Umbilical cord (tissue), 2 donors: ENCODE data around the gene YPEL2. TPM values are rescaled to one million over a fixed set of nuclear protein-coding genes. Genes with fewer than 3 reads are reported as not detected.
"Not testable (repeated sequence)": the region's sequence is repeated elsewhere in the genome, so short reads cannot be mapped to it uniquely, and the experiment has no call there.

Experiments used
- DNase-seq: peaks from one replicate; pipeline ENCODE4 v3.0.0-alpha.2; 2015; ENCODE audit warnings: low spot score
- total RNA-seq: library from RNA; depleted of rRNA; stranded (reverse); fragments of >200 nt; gene quantifications from one replicate; pipeline ENCODE4 v1.2.3, GENCODE V29; 2014; ENCODE audit warnings: low replicate concordance; ENCODE audit not compliant: insufficient read depth

YPEL2 gene
- total RNA-seq, 1 donor from 2014 or later = 54.4 TPM

DNA sequence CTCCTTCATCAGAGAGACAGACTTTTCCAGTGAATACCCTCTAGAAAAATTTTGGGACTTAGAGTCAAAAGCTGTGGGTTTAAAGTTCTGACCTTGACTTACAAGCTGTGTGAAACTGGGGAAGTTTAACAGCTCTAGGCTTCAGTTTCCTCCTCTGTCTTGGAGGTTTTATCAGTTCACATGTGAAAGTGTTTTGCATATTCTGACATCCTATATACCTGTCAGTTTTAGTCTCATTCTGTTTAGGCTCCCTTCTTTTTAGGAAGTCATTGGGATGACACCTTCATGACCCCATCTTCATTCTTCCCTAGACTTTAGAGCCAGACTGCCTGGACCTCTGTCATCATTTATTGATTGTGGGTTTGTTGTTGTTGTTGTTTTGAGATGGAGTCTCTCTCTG, 44.4 kb downstream of the YPEL2 start:
- peak; percentile 26 for DNase-seq

DNA sequence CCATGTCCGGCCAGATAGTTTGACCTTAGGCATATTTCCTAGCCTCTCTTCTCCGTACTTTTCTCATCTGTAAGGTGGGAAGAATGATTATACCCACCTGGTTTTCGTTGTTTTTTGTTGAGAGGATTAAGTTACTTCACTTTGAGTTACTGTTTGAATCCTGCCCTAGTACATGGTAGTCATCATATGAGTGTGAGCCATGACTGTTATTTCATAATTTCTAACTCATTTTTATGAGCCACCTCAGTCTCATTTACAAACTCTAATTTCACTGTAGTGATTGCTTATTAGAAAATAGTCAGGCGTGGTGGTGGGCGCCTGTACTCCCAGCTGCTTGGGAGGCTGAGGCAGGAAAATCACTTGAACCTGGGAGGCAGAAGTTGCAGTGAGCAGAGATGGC, 45.1 kb downstream of the YPEL2 start:
- no peak for DNase-seq

DNA sequence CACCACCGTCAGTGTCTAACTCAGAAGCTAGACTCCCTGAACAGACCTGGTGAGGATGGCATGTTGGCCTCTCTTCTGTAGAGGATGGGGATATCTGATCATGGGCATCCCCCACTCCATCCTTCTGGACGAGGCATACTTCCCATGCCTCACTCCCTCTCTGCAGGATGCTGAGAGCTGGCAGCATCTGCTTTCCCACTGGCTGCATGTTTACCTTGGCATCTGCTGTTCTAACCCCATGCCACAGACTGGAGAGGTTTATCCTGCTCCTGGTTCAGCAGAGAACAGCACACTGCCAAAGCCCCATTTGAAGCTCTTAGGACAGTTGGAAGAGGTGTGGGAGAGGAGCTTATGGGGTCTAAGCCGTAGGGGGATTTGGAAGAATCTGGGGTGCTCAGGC, 46.0 kb downstream of the YPEL2 start:
- peak; percentile 34 for DNase-seq

DNA sequence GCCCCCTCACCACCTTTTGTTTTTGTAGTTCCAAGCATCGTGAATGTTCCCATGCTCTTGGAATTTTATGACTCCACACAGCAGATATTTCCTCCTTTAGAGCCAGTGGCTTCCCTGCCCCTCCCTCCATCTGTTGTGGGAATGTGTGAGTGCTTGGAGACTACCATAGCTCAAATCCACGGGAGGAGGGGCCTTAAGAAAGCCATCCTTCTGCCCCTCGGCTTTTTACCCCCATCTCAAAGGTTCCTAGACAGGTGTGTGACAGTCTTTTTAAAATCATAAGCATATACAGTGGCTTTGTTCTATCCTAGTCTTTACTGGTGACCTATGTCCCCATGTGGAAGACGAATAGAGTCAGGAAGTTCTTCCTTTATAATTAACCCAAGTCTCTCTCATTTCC, 47.2 kb downstream of the YPEL2 start:
- DNase-seq = peak; percentile 69

DNA sequence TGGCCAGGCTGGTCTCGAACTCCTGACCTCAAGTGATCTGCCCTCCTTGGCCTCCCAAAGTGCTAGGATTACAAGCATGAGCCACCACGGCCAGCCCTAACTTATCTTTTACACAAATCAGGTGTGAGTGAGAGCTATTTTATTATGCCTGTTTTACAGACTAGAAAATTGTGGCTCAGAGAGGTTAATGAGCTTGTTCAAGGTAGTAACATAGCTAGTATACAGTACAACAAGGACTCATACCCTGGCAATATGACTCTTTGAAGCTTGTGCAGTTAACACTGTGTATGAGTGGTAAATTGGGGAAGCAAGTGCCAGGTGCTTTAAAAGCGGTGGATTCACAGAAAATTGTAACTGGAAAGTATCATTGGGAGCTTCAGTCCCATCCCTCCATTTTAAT, 49.0 kb downstream of the YPEL2 start:
- no peak for DNase-seq

DNA sequence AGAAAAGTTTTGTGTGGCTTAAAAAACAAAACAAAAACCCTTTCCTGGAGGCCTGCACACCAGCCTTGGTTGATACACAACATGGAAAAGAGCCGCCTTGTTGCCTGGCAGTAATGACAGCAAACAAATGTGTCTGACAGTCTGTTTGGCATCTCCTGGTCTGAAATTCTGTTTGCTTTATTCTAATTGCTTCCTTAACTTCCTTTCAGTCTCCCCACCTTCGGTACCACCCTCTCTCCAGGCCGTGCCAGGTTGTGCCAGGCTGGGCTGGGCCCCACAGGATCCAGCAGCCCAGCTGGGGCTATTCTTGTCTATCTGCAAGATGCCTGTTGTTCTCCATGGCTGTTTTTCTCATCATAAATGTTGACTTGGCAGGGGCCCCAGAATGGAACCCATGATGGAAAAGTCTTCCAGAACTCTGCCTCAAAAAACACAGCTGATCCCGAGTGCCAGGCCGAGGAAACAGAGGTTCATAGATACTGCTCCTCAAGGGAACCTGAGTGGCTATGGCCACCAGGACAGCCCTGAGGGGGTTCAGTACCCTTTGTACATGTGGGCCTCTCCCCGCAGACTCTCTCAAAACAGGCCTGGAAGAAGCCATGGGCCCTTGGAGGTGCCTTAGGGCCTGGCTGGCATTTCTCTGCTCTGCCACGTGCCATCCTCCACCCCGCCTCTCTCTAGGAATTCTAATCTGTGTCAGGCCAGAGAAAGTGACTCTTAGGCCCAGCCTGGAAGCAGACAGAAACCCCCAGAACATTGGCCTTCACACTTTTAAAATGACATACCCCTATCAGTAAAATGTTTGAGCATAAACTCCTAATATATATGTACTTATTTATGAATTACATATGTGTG, 50.5 kb downstream of the YPEL2 start:
- DNase-seq = peak; percentile 57

DNA sequence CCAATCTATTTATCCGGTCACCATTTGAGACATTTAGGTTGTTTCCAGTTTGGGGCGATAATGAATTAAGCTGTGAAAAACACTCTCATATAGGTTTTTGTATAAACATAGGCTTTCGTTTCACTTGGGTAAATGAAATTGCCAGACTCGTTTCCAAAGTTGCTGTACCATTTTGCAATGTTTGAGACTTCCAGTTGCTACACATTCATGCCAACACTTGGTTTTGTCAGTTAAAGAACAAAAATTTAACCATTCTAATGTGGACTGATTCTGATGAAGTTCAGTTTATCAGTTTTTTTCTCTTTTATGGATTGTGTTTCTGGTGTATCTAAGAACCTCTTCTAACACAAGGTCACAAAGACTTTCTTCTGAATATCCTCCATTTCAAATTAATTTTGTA, 52.4 kb downstream of the YPEL2 start:
- DNase-seq = no peak

DNA sequence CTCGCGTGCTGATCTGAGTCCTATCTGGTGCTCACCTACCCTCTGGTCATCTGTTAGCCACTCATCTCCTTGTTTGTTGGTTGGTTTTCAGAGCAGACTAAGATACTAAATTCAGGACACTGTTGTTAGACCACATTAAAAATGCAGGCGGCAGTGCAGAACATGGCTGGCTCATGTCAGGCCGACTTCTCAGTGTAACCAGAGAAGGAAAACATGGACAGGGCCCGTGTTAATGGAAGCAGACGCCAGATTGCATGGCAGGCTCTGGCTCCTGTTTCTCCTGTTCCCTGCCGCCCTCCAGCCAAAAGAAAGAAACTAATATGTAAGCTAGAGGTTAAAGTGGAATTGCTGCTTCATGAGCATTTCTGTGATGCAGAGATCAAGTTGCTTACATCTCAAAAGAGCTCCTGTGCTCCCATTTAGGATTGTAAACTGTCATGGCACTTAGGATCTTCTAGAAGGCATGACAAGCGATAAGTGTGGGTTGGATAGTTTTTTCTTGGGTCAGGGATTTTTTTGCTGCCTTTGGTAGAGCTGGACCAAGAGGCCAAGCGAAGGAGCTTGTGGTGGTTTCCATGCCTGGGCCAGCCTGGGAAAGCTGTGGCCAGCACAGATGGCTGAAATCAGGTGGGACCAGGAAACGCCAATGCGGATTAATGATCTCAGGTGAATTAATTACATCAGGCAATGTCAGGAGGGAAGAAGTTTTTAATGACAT, 56.1 kb downstream of the YPEL2 start:
- DNase-seq = peak; percentile 65

DNA sequence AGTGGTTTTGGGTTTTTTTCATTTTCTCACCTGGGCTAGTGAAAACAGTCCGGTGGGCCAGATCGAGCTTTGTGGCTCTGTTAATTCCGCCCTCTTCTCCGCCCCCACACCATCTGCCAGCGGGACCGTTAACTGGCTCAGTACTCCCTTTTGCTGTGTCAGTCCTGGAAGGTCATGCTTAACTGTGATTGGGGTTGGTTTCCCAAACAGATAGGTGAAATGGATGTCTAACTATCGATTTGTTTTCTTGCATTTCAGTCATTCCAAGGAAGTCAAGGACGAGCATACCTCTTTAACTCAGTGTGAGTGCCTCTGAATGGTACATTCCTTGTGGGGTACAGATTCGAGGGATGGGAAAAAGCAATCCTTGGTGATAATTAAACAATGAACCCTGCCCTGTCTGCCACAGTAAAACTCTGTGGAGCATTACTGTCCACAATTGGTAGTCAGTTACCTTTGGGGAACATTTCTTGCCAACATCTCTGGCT, 56.7 kb downstream of the YPEL2 start:
- no peak for DNase-seq

DNA sequence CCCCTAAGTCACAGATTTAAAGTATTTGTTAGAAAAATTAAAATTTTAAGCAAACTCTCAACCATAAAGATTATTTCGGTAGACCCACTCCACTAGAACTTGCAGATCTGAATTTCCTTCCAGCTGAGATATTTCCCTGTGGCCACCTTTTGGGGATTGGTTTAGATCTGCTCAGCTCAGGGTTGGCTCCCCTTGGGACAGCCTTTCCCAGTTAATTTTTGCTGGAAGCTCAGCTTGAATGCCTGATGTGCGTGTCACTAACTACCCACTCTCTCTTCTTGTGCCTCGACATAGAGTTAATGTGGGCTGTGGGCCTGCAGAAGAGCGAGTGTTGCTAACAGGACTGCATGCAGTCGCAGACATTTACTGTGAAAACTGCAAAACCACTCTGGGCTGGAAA, 57.6 kb downstream of the YPEL2 start:
- no peak for DNase-seq

DNA sequence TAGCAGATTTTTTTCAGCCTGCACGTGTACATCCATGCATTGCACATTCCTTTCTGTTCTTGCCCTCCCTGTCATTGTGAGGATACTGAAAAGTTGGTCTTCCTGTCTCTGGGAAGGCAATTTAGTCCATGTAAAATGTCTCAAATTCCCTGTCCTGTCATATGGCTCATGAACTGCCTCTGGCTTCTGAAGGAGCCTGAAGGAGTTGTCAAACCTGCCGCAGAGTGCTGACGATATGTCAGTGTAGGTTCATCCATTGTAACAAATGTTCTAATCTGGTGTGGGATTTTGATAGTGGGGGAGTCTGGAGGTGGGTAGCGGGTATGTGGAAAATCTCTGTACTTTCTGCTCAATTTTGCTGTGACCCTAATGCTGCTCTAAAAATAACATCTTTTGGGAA, 59.6 kb downstream of the YPEL2 start:
- DNase-seq = no peak

DNA sequence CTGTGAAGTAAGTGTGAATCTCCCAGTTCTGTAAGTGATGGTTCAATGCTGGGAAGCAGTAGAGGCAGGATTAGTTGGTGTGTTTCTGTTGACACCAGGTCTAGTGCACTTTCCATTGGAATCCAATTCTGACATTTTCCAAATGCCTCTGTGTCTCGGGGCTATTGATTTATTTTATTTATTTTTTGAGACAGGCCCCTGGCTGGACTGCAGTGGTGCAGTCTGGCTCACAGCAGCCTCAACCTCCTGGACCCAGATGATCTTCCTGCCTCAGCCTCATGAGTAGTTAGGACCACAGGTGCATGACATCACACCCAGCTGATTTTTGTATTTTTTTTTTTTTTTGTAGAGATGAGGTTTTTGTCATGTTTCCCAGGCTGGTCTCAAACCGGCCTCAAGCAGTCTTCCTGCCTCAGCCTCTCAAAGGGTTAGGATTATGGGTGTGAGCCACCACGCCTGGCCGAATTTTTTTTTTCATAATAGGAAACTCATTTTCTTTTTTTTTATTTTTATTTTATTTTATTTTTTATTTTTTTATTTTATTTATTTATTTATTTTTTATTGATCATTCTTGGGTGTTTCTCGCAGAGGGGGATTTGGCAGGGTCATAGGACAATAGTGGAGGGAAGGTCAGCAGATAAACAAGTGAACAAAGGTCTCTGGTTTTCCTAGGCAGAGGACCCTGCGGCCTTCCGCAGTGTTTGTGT, 61.7 kb downstream of the YPEL2 start:
- DNase-seq = no peak

DNA sequence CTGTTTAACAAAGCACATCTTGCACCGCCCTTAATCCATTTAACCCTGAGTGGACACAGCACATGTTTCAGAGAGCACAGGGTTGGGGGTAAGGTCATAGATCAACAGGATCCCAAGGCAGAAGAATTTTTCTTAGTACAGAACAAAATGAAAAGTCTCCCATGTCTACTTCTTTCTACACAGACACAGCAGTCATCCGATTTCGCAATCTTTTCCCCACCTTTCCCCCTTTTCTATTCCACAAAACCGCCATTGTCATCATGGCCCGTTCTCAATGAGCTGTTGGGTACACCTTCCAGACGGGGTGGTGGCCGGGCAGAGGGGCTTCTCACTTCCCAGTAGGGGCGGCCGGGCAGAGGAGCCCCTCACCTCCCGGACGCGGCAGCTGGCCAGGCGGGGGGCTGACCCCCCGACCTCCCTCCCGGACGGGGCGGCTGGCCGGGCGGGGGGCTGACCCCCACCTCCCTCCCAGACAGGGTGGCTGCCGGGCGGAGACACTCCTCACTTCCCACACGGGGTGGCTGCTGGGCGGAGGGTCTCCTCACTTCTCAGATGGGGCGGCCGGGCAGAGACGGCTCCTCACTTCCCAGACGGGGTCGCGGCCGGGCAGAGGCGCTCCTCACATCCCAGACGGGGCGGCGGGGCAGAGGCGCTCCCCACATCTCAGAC, 62.4 kb downstream of the YPEL2 start:
- not testable (repeated sequence) for DNase-seq

DNA sequence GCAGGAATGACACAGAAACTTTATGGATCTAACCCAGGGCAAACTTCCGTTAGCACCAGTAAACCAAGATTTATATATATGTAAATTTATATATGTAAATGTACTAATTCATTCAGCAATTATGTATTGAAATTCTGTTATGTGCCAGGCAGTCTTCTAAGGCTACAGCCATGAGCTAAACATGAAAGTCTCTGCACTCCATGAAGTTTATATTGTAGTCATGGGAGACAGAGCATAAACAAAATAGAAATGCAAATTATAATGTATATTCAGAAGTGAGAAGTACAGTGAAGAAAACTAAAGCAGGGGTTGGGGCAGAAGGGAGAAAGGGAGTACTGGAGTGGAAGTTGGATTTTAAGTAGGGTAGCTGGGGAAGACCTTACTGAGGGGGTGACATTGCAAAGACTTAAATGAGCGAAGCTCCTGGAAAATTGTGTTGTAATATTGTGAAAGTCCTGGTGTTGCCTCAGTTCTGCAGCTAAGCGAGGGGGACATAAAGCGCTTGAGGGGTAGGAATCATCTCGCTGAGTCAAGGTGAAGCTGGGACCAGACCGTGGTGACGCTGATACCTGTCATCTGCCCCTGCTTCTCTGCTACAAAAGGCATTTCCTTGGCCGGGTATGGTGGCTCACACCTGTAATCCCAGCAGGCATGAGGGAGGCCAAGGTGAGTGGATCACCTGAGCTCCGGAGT, 64.8 kb downstream of the YPEL2 start:
- no peak for DNase-seq

DNA sequence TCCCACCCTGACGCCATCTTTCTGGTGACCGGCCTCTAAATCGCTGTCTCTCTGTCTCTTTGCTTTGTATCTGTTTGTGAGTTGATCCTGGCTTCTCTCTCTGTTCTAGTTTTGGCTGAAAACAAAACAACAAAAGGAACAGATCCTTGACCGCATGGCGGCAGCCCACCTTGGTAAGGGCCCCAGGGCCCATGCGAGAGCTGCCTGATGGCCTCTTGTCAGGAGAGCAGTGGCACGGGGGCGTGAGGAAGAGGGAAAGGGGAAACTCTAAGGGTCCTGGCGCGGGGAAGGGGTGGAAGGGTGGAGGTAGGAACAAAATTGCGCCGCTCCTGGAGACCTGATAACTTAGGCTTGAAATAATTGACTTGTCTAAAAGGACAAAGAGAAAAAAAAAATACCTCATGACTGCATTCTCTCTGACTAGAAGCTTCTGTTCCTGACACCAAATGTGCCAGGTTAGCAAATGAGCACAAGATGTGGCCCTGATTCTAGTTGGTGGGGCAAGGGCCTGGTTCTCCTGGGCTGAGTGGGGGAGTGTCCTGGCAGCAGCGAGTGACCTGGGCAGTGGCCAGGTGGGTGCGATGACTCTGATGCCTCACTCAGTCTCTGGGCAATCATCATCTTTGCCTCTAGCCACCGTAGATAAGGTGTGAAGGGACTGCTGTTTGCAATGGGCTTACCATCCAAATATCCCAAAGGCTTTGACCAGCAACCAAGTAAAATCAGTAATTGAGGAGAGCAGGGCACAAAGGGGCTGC, 66.0 kb downstream of the YPEL2 start:
- no peak for DNase-seq

DNA sequence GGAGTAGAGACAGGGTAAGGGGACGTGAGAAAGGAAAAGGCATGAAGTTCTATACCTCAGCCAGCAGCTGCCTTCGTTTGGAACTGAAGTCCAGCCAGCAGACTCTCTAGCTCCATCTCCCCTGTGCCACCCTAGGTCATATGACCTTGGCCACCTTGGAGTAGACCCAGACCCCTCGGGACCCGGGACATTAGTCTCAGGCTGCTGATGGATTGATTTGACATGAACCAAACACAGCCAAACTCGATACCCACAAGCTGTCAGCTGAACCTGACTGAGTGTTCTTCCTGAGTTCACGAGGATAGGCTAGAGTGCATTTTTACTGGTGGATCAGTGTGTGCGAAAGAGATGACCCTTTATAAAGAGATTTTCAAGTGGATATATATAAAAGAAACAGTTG, 68.5 kb downstream of the YPEL2 start:
- no peak for DNase-seq

DNA sequence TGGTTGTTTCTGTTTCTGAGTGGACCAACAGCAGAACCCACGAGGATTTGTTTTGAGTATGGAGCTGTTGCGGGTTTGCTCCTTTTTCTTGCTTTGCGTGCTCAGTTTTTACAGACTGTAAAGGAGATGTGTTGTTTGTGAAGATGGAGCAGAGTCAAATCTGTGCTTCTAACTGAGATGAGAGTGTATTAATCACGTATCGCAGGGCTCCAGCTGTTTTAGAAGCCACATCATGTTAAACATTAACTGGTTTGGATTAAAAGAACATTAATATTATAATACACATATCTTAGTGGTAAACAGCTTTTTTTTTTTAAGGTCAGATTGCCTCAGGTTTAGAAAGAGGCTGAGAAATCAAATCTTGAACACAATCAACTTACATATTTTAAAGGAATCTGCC, 69.4 kb downstream of the YPEL2 start:
- DNase-seq = peak; percentile 12

DNA sequence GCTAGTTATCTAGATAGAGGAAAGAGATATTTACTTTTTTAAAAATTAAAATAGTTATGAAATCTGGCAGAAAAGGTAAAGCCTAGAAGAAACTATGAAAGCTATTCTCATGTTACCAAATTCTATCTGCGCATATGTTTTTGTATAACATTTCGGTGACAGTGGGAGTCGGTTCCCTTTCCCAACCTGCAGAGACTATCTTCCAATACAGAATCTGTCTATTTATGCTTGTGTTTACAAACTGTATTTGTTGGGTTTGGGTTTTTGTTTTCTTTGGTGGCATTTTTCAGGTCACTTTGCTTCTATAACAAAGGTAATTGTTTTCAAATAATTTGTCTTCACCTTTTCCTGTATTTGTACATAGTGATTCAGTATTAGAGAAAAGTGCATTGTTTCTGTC, 69.8 kb downstream of the YPEL2 start:
- DNase-seq = no peak

DNA sequence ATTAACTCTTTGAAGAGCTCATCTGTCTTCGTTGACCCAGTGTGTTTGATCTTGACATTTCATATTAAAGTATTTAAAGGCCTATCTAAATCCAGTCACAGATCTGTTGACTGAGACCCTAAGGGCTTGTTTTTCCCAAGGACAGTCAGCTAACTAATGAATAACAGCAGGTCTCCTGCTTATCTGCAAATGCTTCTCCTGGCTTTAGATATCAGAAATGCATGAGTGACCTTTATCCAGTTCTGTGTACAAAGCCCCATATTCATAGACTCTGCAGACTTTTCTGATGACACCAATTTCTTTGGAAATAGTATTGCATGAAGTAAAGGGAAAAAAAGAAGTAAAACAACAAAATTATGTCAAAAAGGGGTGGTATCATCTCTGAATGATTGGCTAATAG, 70.3 kb downstream of the YPEL2 start:
- peak; percentile 20 for DNase-seq

DNA sequence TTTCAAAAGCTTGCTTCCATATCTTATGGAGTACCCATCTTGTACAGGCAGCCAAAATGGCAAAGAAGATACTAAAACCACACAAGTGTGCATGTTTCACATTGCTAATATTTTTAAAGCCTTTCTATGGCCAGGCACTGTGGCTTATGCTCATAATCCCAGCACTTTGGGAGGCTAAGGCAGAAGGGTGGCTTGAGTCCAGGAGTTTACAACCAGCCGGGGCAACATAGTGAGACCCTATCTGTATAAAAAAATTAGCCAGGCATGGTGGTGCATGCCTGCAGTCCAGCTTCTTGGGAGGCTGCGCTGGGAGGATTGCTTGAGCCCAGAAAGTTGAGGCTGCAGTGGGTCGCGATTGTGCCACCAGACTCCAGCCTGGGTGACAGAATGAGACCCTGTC, 71.3 kb downstream of the YPEL2 start:
- no peak for DNase-seq
